HG03432 (cell line): ENCODE measurements around the gene SLC1A3.
"Not testable (repeated sequence)": the region's sequence is repeated elsewhere in the genome, so short reads cannot be mapped to it uniquely, and the experiment has no call there.

ENCODE experiments used
- ATAC-seq: cut with Tn5 transposase; IDR thresholded peaks from one replicate; pipeline ENCODE4 v1.9.1; 2021; ENCODE audit warnings: mild to moderate bottlenecking, moderate library complexity; ENCODE audit not compliant: unreplicated experiment

The SLC1A3 gene

GRCh38 chr5:36630201-36631145, 24.1 kb downstream of the SLC1A3 start:
- ATAC-seq: no peak

DNA sequence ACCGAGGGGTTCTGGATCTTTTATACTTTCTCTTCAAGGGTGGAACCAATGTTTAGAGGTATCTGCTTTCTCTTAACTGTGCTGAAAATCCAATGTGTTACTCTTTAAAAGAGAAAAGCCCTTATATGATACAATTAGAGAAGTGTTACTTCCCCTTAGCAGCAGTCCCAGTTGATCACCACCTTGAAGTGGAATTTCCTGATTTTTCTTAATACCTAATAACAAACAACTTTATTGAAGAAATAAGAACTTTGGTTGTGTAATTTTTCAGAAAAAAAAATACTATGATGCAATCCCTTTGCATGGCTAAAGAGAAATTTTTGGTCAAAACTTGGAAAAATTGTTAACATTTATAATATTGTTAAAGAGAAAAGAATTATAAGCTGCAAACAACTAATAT, 24.7 kb downstream of the SLC1A3 start:
- no peak for ATAC-seq

DNA sequence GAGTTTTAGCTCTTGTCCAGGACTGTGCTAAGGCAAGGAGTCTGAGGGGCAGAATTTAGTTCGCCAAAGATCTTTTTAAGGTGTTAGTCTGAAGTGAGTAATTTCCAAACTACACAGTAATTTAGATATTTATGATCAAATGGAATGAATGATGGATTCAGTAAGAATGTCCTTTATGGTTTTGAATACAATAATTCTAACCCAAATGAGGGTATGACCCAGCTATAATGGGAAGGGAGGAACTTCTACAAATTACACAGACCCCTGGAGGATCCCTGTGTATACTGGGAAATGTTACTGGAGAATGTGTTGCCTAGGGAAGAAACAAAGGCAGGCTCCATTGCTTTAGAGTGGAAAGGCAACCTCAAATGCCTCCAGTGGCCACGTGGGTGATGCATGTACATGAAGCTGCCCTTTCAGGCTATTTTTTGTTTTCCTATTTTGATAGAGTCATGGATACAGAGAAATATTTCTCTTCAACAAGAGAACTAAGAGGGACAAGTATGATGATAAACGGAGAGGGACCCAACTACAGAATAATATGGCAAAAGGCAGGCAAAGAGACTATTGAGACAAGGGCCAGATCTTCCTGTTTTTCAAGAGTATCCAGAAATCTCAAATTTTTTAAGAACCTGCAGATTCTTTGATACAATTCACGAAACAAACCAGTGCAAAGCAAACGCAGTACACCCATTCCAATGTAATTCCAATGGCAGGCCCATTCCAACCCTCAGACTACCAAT, 25.4 kb downstream of the SLC1A3 start:
- no peak for ATAC-seq

GRCh38 chr5:36632363-36632664, 25.9 kb downstream of the SLC1A3 start:
- ATAC-seq: no peak

- no peak for ATAC-seq
These were observed 29.4 kb downstream of the SLC1A3 start for GRCh38 chr5:36635721-36636390.

GRCh38 chr5:36637101-36637500, 30.7 kb downstream of the SLC1A3 start:
- ATAC-seq: no peak

DNA sequence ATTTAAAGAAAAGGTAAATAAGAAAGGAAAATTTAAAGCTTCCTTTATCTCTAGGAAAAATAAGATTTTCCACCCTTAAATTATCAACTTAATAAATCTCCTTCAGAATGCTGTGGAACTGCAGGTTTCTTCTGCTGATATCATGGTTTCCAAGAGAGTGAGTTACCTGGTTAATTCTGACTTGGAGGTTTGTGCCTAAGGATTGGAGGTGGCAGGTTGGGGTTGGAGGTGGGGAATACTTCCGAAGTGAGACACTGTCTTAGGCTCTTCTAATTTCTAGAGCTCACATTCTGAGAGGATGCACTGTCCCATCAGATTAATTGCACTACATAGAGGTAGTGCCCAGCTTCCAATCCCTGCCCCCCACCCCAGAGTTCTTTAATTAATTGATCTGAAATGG, 31.1 kb downstream of the SLC1A3 start:
- no peak for ATAC-seq

GRCh38 chr5:36638056-36638455, 31.6 kb downstream of the SLC1A3 start:
- ATAC-seq: no peak

DNA sequence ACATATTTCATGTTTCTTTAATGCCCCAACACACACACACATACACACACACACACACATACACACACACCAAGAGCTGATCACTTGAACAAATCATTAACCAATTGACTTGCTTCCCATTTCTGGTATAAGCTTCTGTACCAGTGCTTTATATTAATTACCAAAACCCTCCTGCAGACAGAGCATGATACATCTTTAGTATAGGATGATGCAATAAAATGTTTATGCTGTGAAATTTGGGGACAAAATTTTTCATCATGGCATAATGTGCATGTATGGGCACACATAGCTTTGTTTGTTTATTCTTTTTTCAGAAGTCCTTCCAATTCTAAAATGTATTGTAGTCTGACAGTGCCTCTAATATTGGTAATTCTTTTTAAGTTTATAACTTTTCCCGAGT, 34.5 kb downstream of the SLC1A3 start:
- ATAC-seq: no peak

DNA sequence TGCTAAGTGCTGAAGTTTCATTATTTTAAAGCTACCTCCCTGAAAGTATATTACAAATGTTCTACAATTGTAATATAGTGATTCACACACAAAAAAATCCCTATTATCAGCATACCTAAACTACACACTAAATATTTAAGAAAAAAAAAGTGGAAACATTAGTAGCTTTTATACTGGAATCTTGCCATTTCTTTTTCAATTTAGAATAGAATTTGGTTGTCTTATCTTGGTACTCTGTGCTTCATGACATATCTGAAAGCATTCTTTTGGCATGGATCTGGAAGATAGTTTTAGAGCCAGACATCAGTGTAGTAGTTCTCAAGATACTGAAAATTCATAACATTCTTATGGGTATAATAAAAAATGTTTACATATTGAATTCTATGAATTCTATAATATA, 35.0 kb downstream of the SLC1A3 start:
- no peak for ATAC-seq

DNA sequence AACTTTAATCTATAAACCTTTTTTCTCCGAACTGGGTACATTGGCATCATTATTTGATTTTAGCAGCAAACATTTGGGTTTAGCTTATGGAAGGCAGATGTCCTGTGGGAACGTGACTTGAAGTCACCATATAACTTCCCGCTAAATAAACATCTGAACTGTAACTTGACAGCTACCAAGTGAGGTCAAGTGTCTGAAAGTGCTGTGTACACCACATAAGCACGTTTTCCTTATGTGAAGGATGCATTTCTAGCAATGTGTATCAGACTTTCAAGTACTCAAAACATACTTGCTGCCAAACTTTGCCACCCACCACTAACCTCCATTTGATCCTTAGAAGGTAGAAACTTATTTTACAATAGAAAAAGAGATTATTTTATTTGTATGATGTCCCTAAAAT, 35.7 kb downstream of the SLC1A3 start:
- ATAC-seq: no peak

DNA sequence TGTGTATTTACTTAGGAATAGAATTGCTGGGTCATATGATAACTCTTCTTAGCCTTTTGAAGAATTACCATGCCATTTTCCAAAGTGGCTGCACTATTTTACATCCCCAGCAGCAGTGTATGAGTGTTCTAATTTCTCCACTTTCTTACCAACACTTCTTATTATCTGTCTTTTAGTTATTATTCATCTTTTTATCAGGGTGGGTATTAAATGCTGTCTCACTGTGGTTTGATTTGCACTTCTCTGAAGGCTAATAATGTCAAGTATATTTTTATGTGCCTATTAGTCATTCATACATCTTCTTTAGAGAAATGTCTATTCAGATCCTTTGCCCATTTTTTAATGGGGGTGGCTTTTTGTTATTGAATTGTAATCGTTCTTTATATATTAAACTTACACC, 36.8 kb downstream of the SLC1A3 start:
- ATAC-seq: no peak

DNA sequence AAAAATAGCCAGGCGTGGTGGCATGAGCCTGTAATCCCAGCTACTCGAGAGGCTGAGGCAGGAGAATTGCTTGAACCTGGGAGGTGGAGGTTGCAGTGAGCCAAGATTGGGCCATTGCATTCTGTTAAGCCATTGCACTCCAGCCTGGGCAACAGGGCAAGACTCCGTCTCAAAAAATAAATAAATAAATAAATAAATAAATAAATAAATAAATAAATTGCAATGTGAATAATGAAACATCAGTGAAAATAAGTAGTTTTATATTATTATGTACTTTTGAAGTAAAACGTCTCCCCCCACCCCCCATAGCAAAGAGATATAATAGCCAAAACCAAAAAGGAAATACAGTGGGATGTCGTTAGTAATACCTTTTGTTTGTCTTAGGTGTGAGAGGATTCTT, 37.4 kb downstream of the SLC1A3 start:
- ATAC-seq: not testable (repeated sequence)

DNA sequence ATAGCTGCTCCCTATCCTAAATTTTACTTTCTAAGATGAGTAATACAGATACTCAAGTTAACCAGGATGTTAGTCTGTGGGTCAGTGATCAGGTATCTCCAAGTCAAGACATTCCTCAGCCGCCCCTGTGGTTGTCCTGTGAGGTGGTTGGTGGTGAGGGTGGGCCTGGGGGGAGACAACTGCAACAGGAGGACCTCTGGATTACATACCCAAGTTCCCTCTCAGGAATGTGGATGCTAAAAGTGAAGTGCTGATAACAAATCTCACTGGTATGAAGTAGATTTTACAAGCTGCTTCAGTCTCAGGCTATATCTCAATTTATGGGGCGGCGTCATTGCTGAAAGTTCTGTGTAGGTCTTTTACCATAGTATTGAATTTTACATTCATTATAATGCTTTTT, 38.3 kb downstream of the SLC1A3 start:
- no peak for ATAC-seq

DNA sequence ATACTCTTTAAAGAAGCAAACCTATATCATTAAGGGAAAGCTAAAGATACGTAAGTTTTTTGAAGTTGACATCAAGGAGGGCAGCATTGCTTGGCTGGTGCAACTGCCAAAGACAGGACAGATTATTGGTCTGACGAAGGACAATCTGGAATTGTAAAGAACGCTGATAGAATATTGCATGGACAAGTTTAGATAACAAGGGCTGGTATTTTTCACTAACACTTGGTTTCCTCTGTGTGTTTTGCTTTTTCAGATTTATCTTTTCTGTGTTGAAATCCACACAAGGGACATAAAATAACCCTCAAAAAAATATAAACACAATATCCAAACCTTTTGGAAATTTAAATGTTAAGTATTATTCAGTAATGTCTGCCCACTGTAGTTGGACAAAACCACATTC, 39.7 kb downstream of the SLC1A3 start:
- ATAC-seq: no peak

- no peak for ATAC-seq
These were observed 40.2 kb downstream of the SLC1A3 start for GRCh38 chr5:36646507-36647023.

DNA sequence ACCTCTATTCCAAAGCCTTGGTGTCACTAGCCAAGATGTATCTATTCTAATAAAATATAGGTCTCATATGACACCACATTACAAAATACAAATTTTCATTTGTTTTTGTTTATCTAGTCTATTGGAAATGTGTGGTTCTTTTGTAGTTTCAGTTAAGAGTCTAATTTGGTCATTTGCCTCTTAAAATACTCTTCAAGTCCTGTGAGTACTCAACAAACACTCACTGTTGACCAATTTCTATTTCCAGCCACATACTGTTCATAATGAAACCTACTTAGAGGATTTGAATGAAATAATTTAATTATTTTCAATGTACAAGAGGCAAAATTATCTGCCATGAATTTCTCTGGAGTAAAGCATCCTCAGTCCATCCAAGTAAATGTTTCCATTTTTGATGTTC, 40.6 kb downstream of the SLC1A3 start:
- ATAC-seq: no peak

GRCh38 chr5:36648426-36648825, 42.0 kb downstream of the SLC1A3 start:
- no peak for ATAC-seq

GRCh38 chr5:36651761-36652685, 45.6 kb downstream of the SLC1A3 start:
- ATAC-seq: no peak

DNA sequence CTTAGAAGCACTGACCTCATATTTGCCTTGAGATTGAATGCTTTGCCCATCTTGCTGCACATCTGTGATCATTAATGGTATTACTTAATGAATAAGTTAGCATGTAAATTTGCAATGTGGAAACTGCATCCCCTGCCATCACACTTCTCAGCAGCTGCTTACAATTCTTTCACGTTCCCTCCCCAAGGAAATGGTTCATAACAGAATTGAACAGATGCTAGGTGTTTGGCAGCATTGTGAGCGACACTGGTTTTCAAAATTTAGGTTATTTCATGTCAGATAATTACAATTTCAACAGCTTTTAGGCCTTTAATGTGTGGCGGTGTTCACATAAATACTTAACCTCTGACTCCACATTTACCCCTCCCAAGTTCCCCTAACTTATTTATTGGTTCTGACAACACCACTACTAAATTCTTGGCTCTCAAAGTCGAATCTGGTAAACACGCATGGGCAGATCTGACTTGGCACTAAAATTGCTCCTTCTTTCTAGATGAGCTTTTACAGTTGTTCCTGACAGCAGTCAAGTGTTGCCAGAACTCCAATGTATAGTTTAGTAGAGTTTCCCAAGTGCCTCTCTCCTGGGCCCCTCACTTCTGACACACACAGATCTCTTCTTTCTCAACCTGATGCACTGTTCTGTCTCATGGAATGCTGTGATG, 46.8 kb downstream of the SLC1A3 start:
- ATAC-seq: no peak
